Keratinocyte (primary cell): ENCODE results near the gene GOLGA7B. TPM values are rescaled to one million over a fixed set of nuclear protein-coding genes. Genes with fewer than 3 reads are reported as not detected.

ENCODE experiments used
- DNase-seq: peaks from one replicate; pipeline ENCODE4 v3.0.0-alpha.2; 2011; ENCODE audit warnings: low read depth, missing footprints, low spot score
- FAIRE-seq: peaks from 2 replicates; lab custom pipeline; 2011; peaks lifted over from hg19 to GRCh38; lab: Jason Lieb, UNC
- H2AFZ ChIP-seq: 2 replicates; pipeline ENCODE4 v1.6.0; 2012; ENCODE audit warnings: low read length, control low read depth, inconsistent platforms; ENCODE audit not compliant: control insufficient read depth
- H3K27ac ChIP-seq: 2 replicates; pipeline ENCODE4 v1.5.1; 2011; ENCODE audit warnings: low read length; ENCODE audit not compliant: control insufficient read depth, insufficient read depth
- H3K27me3 ChIP-seq: 3 replicates; pipeline ENCODE4 v1.6.0; 2011; ENCODE audit warnings: low read length; ENCODE audit not compliant: control insufficient read depth, insufficient read depth; ENCODE audit errors: extremely low read depth
- H3K36me3 ChIP-seq, 2 experiments: 2 replicates in 1 of 2; 3 replicates in 1 of 2; pipeline ENCODE4 v1.5.1; 2011; ENCODE audit warnings: low read length in 2 of 2, mild to moderate bottlenecking in 1 of 2; ENCODE audit not compliant: control insufficient read depth in 2 of 2, insufficient read depth in 2 of 2; ENCODE audit errors: extremely low read depth in 1 of 2
- H3K4me1 ChIP-seq: 3 replicates; pipeline ENCODE4 v1.5.1; 2011; ENCODE audit warnings: low read length; ENCODE audit not compliant: control insufficient read depth, insufficient read depth; ENCODE audit errors: extremely low read depth
- H3K4me2 ChIP-seq: 3 replicates; pipeline ENCODE4 v1.6.0; 2011; ENCODE audit warnings: low read depth, low read length; ENCODE audit not compliant: control insufficient read depth, insufficient read depth; ENCODE audit errors: extremely low read depth
- H3K4me3 ChIP-seq, 3 experiments: fragments of 200-600 bp in 1 of 3; sonication (generic) in 1 of 3; 2 replicates in 2 of 3; 3 replicates in 1 of 3; pipeline ENCODE4 v1.5.1; 2011 to 2016; ENCODE audit warnings: low read length in 3 of 3, mild to moderate bottlenecking in 3 of 3, control low read depth in 2 of 3, inconsistent platforms in 1 of 3, low read depth in 1 of 3, mixed read lengths in 1 of 3, mixed run types in 1 of 3, moderate library complexity in 1 of 3; ENCODE audit not compliant: control insufficient read depth in 2 of 3, insufficient read depth in 2 of 3; ENCODE audit errors: extremely low read depth in 1 of 3
- H3K79me2 ChIP-seq: 2 replicates; pipeline ENCODE4 v1.6.0; 2012; ENCODE audit warnings: low read length; ENCODE audit not compliant: control insufficient read depth, insufficient read depth
- H3K9ac ChIP-seq: 3 replicates; pipeline ENCODE4 v1.6.0; 2011; ENCODE audit warnings: low read length; ENCODE audit not compliant: control insufficient read depth, insufficient read depth; ENCODE audit errors: extremely low read depth
- H3K9me1 ChIP-seq: 3 replicates; pipeline ENCODE4 v1.6.0; 2011; ENCODE audit warnings: low read length; ENCODE audit not compliant: control insufficient read depth, insufficient read depth; ENCODE audit errors: extremely low read depth
- H3K9me3 ChIP-seq: 2 replicates; pipeline ENCODE4 v1.5.1; 2012; ENCODE audit warnings: low read depth, low read length; ENCODE audit not compliant: control insufficient read depth
- H4K20me1 ChIP-seq: 3 replicates; pipeline ENCODE4 v1.6.0; 2011; ENCODE audit warnings: low read length; ENCODE audit not compliant: control insufficient read depth, insufficient read depth; ENCODE audit errors: extremely low read depth
- EZH2 ChIP-seq: IDR thresholded peaks from one replicate; pipeline ENCODE4 v1.6.1; 2012; ENCODE audit warnings: inconsistent platforms, mild to moderate bottlenecking, low read length, moderate library complexity
- dilution Hi-C: fragments of 300-500 bp; cut with MboI; formaldehyde crosslinking; loops from one replicate; pipeline ENCODE4 v1.7.0; 2020; ENCODE audit warnings: low sequenced_read_pairs; ENCODE audit not compliant: extremely low pct_ligation_motif_present
- polyA plus RNA-seq, 5 experiments: library from polyadenylated mRNA; depleted of rRNA in 3 of 5; stranded (reverse) in 3 of 5; stranded (forward) in 1 of 5; unstranded in 1 of 5; fragments of >200 nt; gene quantifications; 1 replicate in 1 of 5; 2 replicates in 3 of 5; 3 replicates in 1 of 5; pipeline versions ENCODE4 v1.2.1 to v1.2.3, GENCODE V29; 2011 to 2012; ENCODE audit warnings: missing spikeins in 2 of 5, low read depth in 1 of 5, low replicate concordance in 1 of 5
- TF ChIP-seq, protein P1 (sequence below), 3 experiments: IDR thresholded peaks in 1 of 3; conservative IDR thresholded peaks in 1 of 3; optimal IDR thresholded peaks in 1 of 3; 2 replicates in 2 of 3; 3 replicates in 1 of 3; pipeline versions ENCODE3 to v1.5.1; 2011; ENCODE audit warnings: low read length in 3 of 3, mild to moderate bottlenecking in 3 of 3, moderate library complexity in 2 of 3, control low read depth in 1 of 3, inconsistent platforms in 1 of 3; ENCODE audit not compliant: insufficient read depth in 2 of 3; ENCODE audit errors: extremely low read depth in 1 of 3

The GOLGA7B gene
- polyA plus RNA-seq, 1 donor (not counting 4 experiments of a cell fraction or from before 2014, with no cell fraction given): 4.9 TPM

DNA sequence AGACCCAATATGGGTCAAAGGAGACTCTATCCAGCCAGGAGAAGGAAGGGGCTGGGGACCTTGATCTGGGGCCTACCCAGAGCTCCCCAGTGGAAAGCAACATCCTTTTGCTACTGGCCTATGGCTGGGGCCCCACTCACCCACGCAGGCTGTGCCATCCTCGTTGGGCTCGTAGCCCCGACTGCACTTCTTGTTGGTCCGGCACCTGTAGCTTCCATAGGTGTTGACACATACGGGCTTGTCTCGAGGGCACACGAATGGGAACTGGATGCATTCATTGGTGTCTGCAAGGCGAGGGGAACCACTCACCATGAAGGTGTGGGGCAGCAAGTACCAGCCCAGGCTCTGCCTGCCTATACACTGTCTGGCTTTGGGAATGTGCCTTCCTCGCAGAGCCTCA, 30.5 kb downstream of the GOLGA7B start:
- H3K27me3 ChIP-seq: no peaks in the 10 kb centered on the region
- DNase-seq (no peak), FAIRE-seq (no peak)
- no peaks in the 10 kb centered on the region for H3K79me2 ChIP-seq
- no peak overlapping the region for H3K9ac ChIP-seq
- no peak overlapping the region for H2AFZ ChIP-seq
- no peak overlapping the region for H3K27ac ChIP-seq
- H3K9me3 ChIP-seq: no peaks in the 10 kb centered on the region
- no peak overlapping the region for H3K4me2 ChIP-seq
- H3K4me3 ChIP-seq: no peak overlapping the region
- peaks cover 16% of the 10 kb centered on the region for H3K4me1 ChIP-seq
- TF ChIP-seq, protein P1, sequence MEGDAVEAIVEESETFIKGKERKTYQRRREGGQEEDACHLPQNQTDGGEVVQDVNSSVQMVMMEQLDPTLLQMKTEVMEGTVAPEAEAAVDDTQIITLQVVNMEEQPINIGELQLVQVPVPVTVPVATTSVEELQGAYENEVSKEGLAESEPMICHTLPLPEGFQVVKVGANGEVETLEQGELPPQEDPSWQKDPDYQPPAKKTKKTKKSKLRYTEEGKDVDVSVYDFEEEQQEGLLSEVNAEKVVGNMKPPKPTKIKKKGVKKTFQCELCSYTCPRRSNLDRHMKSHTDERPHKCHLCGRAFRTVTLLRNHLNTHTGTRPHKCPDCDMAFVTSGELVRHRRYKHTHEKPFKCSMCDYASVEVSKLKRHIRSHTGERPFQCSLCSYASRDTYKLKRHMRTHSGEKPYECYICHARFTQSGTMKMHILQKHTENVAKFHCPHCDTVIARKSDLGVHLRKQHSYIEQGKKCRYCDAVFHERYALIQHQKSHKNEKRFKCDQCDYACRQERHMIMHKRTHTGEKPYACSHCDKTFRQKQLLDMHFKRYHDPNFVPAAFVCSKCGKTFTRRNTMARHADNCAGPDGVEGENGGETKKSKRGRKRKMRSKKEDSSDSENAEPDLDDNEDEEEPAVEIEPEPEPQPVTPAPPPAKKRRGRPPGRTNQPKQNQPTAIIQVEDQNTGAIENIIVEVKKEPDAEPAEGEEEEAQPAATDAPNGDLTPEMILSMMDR (optimal IDR thresholded peaks at IDR 0.05 in 1 of 3, IDR thresholded peaks at IDR 0.05 in 1 of 3, conservative IDR thresholded peaks at IDR 0.05 in 1 of 3; ENCODE audit: extremely low read depth in 1 of 3, insufficient read depth in 2 of 3, low read length in 3 of 3): no peak
- no peak for TF ChIP-seq EZH2
- no peaks in the 10 kb centered on the region for H3K9me1 ChIP-seq
- dilution Hi-C loops: no loop called here
- no peaks in the 10 kb centered on the region for H4K20me1 ChIP-seq
- no peaks in the 10 kb centered on the region for H3K36me3 ChIP-seq

GRCh38 chr10:97882142-97883091, 32.8 kb downstream of the GOLGA7B start:
- Histone ChIP-seq H3K36me3 (no peaks in the 10 kb centered on the region), H3K9me1 (no peaks in the 10 kb centered on the region), H3K9me3 (no peaks in the 10 kb centered on the region), H3K27me3 (no peaks in the 10 kb centered on the region), H3K27ac (peak overlapping the region; percentile 33), H3K79me2 (no peaks in the 10 kb centered on the region), H3K4me1 (peaks cover 12% of the 10 kb centered on the region), H3K4me3 (no peak overlapping the region), H4K20me1 (no peaks in the 10 kb centered on the region), H3K9ac (peak overlapping the region; percentile 52), H2AFZ (no peak overlapping the region), H3K4me2 (peak overlapping the region; percentile 17)
- TF ChIP-seq EZH2: no peak
- TF ChIP-seq, protein P1 (optimal IDR thresholded peaks at IDR 0.05 in 1 of 3, IDR thresholded peaks at IDR 0.05 in 1 of 3, conservative IDR thresholded peaks at IDR 0.05 in 1 of 3; ENCODE audit: extremely low read depth in 1 of 3, insufficient read depth in 2 of 3, low read length in 3 of 3): no peak
- peak; percentile 74 for FAIRE-seq
- DNase-seq: peak; percentile 92
- dilution Hi-C loops: no loop called here
